CD4-positive, alpha-beta T cell treated with Interleukin-15 for 4 hours (primary cell): ENCODE measurements around the gene LENEP.

Experiments
- DNase-seq: peaks from one replicate; pipeline ENCODE4 v3.0.0-alpha.2; 2020; ENCODE audit warnings: low spot score

LENEP gene

DNA sequence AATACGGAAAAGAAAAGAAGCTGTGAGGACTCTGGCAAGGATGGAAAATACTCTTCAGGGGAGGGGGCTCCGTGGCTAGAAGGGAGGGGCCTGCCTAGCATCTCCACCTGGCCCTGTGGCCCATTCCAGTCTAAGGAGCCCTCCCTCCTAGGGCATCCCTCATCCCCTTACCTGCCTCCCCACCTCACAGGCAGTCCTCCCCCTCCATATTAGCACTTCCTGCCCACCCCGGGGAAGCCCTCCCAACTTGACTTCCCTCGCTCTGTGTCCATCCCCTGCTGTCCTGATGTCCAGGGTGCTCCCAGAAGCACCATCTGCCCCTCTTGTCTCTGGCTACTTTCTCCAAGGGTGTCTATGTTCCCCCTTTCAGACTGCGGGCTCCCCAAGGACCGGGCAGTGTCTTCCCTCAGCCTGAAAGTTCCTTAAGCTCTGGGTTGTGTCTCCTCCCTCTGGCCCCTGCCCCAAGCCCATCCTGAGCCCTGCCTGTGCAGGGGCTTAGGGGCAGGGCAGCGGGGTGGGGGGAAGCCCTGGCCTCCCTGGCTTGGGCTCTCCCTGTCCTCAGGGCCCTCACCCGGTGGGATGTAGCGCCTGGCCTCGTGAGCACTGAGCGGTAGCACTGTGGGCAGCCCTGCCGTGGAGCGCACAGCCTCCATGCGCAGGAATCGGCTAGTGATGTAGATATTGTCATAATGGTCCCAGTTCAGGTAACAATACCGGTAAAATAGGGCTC, 36.3 kb downstream of the LENEP start:
- DNase-seq, result no peak

- DNase-seq, result no peak
These were observed 36.9 kb downstream of the LENEP start for GRCh38 chr1:155030243-155030795.

- DNase-seq, result no peak
These were observed 37.5 kb downstream of the LENEP start for GRCh38 chr1:155030899-155031298.

GRCh38 chr1:155032886-155033285, 39.5 kb downstream of the LENEP start:
- no peak for DNase-seq

- no peak for DNase-seq
These were observed 40.1 kb downstream of the LENEP start, which contains the start of the genes DCST1 and DCST2 for GRCh38 chr1:155033524-155033923. Gene DCST1 (plus strand): TSS chr1:155033824. CDS start chr1:155034037, 213 bp downstream. Gene DCST2 (minus strand): TSS chr1:155033781. CDS start chr1:155033701, 80 bp downstream.

- DNase-seq, result no peak
These were observed 41.2 kb downstream of the LENEP start for GRCh38 chr1:155034318-155035208.

- no peak for DNase-seq
These were observed 42.5 kb downstream of the LENEP start for GRCh38 chr1:155035936-155036335.

GRCh38 chr1:155037043-155037442, 43.7 kb downstream of the LENEP start:
- DNase-seq, result no peak

DNA sequence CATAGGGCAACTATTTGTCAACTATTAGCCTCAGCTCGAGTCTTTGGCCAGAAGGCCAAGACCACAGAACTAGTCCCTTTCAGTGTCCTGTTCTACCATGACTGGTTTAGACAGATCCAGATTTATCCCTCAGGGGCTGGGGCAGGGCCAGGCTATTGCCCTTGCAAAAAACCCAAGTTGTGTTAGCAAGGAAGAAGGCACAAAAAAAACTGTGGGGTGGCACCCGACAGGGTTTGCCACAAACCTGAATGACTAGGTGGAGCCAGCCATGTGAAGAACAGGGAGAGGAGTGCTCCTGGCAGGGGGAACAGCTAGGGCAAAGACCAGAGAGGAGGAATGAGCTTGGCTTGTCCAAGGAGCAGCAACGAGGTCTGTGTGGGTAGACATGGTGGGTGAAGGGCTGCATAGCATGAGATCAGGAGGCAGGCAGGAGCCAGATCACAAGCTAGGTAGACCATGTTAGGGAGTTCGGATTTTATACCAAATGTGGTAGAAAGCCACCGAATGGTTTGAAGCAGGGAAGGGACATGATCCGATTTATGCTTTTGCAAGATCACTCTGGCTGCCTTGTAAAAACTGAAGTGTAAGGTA, 44.6 kb downstream of the LENEP start:
- no peak for DNase-seq

DNA sequence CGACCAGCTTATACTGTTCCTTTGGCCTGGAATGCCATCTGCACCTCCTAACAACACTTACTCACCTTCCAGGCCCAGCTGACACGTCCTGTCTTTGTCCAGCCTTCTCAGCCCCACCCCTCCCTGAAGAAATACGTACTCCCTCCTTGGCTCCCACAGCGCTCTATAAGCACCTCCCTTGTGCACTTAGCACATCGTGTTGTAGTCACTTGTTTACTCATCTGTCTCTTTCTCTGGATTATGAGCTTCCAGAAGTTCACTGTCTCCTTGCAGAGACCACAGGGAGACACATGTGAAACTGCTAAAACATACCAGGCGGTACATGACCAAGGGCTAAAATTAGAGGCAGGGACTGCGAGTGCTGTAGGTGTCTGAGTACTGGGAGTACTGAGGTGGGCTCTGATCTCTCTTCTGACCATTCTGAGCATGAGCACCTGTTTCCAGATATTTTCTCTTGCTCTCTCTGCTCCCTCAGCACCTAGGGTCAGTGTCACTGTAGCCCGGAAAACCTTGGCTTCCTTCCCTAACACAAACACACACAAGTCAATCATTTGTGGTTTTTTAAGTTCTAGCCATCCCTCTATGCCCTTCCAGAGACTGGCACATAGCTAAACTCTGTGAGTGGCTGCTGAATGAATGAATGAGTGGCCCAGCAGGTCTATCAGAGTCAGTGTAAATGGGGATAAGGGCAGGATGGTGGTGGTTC, 45.4 kb downstream of the LENEP start:
- no peak for DNase-seq

DNA sequence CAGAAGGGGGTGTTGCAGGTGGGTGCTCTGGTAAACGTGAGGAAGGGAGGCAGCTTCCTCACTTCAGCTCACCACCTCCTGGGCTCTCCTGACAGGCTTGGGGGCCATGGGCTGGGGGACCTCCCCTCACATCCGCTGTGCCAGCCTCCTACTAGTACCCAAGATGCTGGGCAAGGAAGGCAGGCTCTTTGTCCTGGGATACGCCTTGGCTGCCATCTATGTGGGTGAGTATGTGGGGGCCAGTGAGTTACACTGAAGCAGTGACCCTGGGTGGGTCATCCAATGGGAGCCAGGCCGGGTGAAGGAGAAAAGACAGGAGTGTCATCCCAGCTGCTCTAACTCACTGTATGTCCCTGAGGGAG, 45.9 kb downstream of the LENEP start:
- no peak for DNase-seq

DNA sequence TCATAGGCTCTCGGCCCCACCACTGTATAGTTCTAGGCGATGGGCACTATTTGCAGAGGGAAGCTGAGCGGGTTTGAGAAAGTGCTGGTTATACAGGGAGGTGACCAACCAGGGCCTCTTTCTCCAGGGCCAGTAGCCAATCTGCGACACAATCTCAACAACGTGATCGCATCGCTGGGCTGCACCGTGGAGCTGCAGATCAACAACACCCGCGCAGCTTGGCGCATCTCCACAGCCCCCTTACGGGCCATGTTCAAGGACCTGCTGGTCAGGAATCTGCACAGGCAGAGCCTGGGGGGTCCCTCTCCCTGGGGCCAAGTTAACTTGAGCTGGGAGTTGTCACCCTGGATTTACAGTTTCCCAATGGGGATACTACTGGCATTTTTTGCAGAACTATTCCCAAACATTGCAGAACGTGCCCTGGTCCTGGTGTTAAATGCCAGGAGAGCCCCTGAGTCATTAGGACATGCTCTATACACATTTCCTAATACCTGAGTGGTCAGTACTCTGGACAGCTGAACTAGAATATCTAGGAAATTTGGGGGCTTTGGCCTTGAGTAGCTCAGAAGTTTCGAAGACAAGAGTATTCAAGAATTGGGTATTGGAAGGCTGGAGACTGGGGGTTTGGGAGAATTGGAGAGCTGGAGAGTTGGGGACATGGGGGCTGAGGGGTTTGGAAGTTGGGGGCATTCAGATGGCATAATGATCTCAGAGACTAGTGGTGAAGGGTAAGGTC, 47.1 kb downstream of the LENEP start:
- DNase-seq, result no peak

DNA sequence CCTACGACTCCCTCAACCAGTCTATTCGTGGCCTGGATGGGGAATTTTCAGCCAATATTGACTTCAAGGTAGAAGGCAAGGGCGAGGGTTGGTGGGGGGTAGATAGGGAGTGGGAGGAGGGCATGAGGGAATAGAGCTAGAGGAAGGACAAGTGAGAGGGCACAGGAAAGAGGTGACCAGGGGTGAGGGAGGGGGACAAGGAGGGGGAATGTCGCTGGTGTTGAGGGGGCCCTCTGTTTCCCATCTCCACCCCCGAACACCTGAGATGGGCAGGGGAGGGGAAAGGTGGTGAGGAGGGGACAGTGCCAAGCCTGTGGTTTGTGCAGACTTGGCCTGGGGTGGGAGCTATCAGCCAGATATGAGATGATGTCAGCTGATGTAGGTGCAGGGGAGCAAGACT, 49.4 kb downstream of the LENEP start:
- DNase-seq, result no peak

GRCh38 chr1:155043301-155043702, 49.9 kb downstream of the LENEP start:
- DNase-seq, result no peak

GRCh38 chr1:155043793-155044192, 50.4 kb downstream of the LENEP start:
- DNase-seq, result no peak
